Limb (tissue), 2 donors: ENCODE measurements around the gene VSX2.
"Not testable (repeated sequence)": the region's sequence is repeated elsewhere in the genome, so short reads cannot be mapped to it uniquely, and the experiment has no call there.

ENCODE experiments used
- DNase-seq, 2 donors: peaks; one replicate each; pipeline ENCODE4 v3.0.0-alpha.2; 2016; ENCODE audit errors: extremely low spot score in 2 of 2

Gene VSX2

DNA sequence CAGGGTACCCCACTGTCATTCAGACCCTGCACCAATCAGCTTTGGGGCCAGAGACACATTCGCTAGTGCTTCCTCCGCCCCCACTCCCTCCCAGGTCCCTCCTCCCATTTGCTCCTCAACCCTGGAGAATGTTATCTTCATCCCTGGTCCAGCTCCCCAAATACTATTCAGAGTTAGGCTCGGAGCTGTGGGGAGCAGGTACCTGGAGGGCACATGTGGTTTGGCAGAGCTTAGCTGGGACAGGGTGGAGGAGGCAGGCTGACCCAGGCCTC lies 19.5 kb downstream of the VSX2 start:
- no peak for DNase-seq

GRCh38 chr14:74259513-74259912 lies 20.3 kb downstream of the VSX2 start:
- no peak for DNase-seq

DNA sequence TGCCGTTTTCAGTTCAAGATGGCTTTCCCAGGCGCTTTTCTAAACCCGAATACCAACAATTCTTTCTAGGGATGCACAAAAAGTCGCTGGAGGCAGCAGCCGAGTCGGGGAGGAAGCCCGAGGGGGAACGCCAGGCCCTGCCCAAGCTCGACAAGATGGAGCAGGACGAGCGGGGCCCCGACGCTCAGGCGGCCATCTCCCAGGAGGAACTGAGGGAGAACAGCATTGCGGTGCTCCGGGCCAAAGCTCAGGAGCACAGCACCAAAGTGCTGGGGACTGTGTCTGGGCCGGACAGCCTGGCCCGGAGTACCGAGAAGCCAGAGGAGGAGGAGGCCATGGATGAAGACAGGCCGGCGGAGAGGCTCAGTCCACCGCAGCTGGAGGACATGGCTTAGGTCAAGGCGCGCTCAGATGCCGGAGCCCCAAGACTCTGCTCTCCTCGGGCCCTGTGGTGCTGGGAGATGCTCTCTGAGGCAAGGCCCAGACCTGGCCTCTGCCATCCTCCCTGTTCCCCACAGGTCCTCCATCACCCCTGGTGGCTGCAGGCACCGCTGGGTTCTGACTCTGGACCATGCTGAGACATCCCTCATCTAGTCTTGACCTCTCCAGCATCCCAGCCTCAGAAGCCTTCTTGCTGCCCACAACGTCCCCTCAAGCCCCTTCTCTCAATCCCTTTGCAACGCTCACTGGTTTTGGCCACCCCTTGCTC lies 21.4 kb downstream of the VSX2 start:
- DNase-seq = no peak

GRCh38 chr14:74261288-74261687 lies 22.0 kb downstream of the VSX2 start:
- no peak for DNase-seq

- no peak for DNase-seq
Observed at GRCh38 chr14:74262076-74262475, 22.8 kb downstream of the VSX2 start.

DNA sequence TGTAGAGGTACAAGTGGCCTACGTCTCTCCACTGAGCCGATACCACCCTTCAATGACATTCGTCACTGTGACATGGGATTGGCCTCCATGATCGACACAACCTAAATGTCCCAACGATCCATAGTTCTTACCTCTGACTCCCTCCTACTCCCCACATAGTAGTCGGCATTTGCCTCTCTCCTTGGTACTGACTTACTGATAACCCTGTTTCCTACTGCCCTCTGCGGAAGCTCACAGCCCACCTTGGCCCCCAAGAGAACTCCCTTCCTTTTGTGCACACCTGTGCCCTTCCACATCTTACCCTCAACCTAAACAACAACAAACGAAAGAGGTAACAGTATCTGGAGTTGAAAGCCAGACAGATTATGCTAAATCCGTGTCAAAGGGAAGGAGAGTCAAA lies 23.9 kb downstream of the VSX2 start:
- DNase-seq = no peak

DNA sequence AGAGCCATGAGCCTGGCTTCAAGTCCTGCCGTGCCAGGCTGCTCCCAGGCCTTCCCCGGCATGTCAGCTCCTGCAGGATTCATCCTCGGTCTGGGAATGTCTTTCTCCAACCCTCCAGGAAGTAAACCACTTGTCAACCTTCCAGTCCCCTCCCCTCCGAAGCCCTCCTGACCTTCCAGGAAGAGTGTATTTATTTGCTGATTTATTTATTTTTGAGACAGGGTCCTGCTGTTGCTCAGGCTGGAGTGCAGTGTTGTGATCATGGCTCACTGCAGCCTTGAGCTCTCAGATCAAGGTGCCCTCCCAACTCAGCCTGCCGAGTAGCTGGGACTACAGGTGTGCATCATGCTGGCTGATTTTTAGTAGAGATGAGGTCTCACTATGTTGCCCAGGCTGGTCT lies 24.7 kb downstream of the VSX2 start:
- DNase-seq = no peak

DNA sequence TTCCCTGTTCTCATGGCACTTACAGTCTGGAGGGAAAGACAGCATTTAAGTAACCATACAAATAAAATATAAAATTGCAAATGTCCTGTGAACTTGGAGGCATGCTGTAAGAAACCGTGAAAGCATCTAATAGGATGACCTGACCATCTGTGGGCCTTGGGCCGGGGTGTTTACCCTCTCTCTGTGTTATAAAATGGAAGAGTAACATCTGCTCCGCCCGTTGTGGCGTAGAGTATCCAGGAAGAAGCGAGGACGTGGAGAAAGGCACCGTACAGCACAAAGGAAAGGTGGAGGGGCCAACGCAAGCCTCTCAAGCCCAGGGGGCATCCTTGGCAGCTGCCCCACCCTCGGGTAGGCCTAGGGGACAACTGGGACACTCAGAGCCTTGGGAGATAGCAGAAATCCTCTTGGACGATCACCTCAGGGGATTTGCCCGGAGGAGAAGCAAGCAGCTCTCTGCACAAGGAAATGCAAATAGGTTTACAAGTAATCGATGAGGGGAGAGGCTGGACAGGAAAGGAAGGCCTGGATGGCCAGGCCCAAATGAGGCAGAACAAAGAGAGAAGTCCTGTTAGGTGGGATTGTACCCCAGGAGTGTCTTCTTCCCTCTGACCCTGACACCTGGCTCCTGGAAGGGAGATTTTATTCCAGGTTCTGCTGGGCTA lies 26.2 kb downstream of the VSX2 start:
- no peak for DNase-seq

DNA sequence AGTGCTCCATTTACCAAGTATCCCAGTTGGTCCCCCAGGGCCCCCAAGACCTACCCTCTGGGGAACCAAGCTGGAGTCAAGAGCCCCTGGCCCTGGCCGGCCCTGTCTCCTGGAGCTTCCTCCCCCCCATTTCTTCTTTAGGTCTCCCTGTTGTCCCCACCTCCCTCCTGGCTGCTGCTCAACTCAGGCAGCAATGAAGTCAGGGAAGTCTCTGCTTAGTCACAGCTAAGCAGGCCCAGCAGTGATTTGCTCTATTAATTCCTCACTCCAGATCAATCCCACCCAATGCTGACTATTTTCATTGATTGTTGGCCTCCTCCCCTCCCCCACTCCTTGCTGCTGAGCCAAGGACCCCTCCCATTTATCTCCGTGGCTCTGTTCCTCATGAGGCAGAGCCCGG lies 28.3 kb downstream of the VSX2 start:
- no peak for DNase-seq

DNA sequence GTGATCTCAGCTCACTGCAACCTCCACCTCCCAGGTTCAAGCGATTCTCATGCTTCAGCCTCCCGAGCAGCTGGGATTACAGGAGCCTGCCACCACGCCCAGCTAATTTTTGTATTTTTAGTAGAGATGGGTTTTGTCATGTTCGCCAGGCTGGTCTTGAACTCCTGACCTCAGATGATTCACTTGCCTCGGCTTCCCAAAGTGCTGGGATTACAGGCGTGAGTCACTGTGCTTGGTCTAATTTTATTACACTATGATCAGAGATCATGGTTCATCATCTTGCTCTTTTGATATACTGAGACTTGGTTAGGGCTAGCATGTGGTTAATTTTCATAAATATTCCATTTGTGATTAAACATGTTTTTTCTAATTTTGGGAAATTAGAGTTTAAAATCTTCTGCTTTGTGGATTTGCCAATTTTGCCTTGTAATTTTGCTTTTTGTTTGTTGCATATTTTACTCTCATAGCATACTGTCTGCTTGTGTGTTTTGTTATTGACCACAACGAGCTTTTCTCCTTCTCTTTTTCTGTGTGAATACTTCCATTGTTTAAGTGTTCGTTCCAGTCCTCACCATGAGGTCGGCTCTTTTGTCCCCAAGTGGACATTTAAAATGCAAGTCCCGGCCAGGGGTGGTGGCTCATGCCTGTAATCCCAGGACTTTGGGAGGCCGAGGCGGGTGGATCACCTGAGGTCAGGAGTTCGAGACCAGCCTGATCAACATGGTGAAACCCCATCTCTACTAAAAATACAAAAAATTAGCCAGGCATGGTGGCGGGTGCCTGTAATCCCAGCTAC lies 31.3 kb downstream of the VSX2 start:
- not testable (repeated sequence) for DNase-seq

DNA sequence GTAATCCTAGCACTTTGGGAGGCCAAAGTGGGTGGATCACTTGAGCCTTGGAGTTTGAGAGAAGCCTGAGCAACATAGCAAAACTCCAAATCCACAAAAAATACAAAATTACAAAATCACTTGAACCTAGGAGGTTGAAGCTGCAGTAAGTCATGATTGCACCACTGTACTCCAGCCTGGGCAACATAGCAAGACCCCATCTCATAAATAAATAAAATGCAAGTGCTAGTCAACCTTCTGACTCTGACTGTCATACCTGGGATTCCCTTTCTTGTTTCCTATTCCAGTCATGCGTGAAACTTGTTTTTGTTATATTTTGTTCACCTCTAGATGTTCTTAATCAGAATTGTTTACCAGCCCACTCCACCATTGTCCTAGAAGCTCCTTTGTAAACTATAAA lies 32.1 kb downstream of the VSX2 start:
- DNase-seq = no peak

DNA sequence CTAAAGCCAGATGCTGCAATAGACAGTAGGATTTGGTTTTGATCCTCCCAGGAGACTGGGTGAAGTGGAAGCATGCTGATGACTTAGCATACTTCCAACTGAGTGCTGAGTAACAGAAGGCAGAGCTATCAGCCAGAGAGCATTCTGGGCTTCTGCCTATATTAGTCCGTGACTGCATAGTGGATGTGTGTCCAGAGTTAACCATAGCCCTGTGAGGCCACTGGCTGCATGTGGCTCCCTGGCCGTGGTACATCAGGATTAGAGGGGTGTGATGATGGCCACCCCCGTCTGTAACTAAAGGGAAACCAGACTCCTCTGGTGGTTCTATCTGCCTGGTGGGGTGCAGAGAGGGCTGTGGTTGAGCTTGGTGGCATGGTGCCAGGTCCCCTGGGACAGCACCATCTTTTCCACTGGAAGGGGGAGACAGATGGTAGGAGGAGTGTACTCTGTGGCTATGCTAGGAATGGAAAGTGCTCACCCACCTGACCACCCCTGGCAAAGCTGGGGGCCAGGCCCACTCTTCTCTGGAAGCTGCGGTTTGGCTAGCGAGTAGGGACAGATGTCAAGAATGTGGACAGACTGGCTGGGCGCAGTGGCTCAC lies 36.1 kb downstream of the VSX2 start:
- DNase-seq = no peak

DNA sequence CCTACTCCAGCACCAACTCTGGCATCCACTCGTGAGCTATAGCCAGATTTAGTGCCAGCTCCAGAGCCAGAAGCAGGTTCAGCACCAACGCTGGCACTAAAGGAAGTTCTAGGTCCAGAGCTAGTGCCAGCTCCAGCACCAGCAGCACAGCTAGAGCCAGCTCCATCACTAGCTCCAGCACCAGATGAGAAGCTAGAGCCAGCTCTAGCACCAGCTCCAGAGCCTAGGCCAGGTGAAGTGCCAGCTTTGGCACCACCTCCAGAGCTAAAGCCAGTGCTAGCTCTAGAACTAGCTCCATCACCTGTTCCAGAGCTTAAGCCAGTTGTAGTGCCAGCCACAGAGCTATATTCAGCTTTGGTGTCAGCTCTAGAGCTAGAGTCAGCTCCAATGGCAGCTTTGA lies 38.8 kb downstream of the VSX2 start:
- no peak for DNase-seq

DNA sequence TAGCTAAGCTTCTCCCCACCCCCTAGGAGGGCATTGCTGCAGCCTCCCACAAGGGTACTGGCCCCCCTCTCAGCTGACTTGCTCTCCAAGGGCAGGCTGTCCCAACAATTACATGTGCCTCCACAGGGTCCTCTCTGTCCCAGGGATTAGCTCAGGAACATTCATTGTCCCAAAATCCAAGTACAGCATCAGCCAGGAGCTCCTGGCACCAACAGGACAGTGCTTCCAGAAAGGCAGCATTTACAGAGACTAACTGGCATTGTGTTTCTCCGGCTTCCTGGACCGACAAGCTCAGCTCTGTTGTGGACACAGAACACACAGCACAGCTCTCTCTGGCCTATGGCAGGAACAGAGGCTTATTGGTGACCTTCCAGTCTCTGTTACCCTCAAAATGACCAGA lies 41.8 kb downstream of the VSX2 start:
- DNase-seq = no peak

DNA sequence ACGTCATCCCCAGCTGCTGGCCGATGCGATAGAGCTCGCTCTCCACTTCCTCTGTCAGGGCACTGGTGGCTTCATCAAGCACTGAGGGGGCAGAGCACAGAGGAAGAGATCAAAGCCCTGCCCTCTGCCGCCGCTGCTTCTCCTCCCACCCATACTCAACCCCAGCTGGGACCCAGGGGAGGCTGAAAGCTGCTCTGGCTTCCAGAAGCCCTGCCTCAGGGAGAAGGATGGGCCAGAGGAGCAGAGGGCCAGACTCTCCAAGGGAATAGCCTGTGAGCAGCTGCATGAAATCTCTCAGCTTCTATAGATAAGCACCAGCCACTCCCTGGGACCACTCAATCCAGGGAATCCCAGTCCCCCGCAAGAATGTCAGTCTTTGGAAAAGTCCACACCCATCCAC lies 47.5 kb downstream of the VSX2 start:
- DNase-seq = no peak

- DNase-seq = no peak
Observed at GRCh38 chr14:74289801-74290200, 50.6 kb downstream of the VSX2 start.

- no peak for DNase-seq
Observed at GRCh38 chr14:74290415-74290814, 51.2 kb downstream of the VSX2 start.

GRCh38 chr14:74292061-74292460 lies 52.8 kb downstream of the VSX2 start:
- DNase-seq = no peak

DNA sequence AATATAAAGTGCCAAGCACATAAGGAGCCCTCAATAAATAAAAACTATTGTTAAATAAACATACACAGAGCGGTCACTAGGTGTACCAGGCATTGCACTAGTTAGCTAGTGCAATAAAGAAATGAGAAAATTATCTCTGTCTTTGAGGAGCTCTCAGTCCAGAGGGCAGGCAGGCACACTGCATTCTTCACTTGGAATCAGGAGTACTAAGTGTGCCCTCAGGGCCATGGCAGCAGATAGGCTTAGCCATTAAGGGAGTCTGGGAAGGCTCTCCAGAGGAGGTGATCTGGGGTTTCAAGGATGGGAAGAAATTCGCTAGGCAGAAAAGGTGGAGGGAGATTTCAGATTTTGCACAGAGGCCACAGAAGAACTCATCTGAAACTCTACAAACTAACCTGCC lies 54.4 kb downstream of the VSX2 start:
- no peak for DNase-seq

GRCh38 chr14:74296037-74296467 lies 56.8 kb downstream of the VSX2 start:
- DNase-seq = no peak

GRCh38 chr14:74297986-74298385 lies 58.7 kb downstream of the VSX2 start:
- no peak for DNase-seq

DNA sequence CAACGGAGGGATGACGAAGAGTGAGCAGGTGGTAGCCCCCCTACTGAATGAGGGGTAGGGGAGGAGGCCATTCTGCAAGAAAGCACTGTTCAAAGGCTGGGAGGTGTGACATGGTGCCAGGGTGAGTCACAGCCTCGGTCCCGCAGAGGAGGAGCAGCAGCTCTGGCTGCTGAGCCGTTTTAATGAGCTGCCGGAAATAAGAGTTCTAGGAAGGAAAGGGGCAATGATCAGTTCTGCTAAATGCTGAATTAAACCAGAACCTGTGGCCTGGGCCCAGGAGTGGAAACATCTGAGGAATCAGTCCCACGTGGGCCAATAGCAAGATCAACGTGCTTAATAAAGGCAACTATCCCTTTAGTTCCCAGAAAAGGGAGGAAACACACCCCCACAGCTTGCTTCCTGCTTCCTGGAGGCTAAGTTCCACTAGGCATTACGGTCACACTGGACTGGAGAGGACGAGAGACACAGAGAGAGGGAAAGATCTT lies 59.9 kb downstream of the VSX2 start:
- DNase-seq = no peak
